ENCODE measurements around the gene PRDM16. TPM values are rescaled to one million over a fixed set of nuclear protein-coding genes. Genes with fewer than 3 reads are reported as not detected.

PRDM16 gene
- total RNA-seq, 1 experiment from 2014 or later = 0.17 TPM

- H3K56ac ChIP-seq (ENCODE audit: insufficient read length, low read depth, low read length) = no peak overlapping the region
- no peaks in the 10 kb centered on the region; the same call in 1 of the 2 replicates for H3K27me3 Mint-ChIP-seq (ENCODE audit: low read depth)
- peaks cover 0 to 20% of the 10 kb centered on the region in 2 experiments; a peak in 2 of 5 replicates for H3K9me3 Mint-ChIP-seq
- no peak overlapping the region for H2AK5ac ChIP-seq (ENCODE audit: insufficient read length, low read length)
- H2AFZ ChIP-seq (ENCODE audit: low read length) = no peak overlapping the region
- no peak overlapping the region for H3K4me2 ChIP-seq (ENCODE audit: insufficient read depth, insufficient read length, low read length)
- H3K23me2 ChIP-seq (ENCODE audit: insufficient read length, low read depth, low read length, poor library complexity, severe bottlenecking) = no peaks in the 10 kb centered on the region
- H3K4me1 ChIP-seq (ENCODE audit: insufficient read depth, low read length) = no peaks in the 10 kb centered on the region
- H3K18ac ChIP-seq (ENCODE audit: insufficient read length, low read depth, low read length) = no peak overlapping the region
- no peak overlapping the region for H4K8ac ChIP-seq (replicated peaks; ENCODE audit: insufficient read length, low read depth, low read length)
- H3K79me1 ChIP-seq (ENCODE audit: insufficient read depth, low read depth, low read length, poor library complexity, severe bottlenecking) = no peaks in the 10 kb centered on the region
- no CpG with 5 or more reads among the region's 32 CpGs for whole genome bisulfite sequencing (ENCODE audit: extremely low coverage, insufficient read length, low lambda C conversion rate)
- no peak overlapping the region for H2BK5ac ChIP-seq (ENCODE audit: insufficient read length, low read length)
- no peak overlapping the region for H3K9ac ChIP-seq (ENCODE audit: extremely low read depth, insufficient read length, low read length)
- no peak overlapping the region for H2BK20ac ChIP-seq (ENCODE audit: low read depth, low read length, poor library complexity, severe bottlenecking)
- no peak overlapping the region for H3K14ac ChIP-seq (ENCODE audit: insufficient read depth, low read length)
- H2BK15ac ChIP-seq (ENCODE audit: low read depth, low read length) = no peak overlapping the region
- peak; percentile 5 for DNase-seq
- peaks cover 19% of the 10 kb centered on the region for H3K9me3 ChIP-seq (ENCODE audit: control insufficient read depth, low read depth, low read length)
- H3K27ac ChIP-seq (ENCODE audit: insufficient read length, low read depth, low read length) = no peak overlapping the region
- no peak overlapping the region for H3T11ph ChIP-seq (ENCODE audit: low read length)
- no peak overlapping the region for H2BK120ac ChIP-seq (ENCODE audit: low read depth, low read length, poor library complexity, severe bottlenecking)
- TF ChIP-seq CTCF (conservative IDR thresholded peaks at IDR 0.05) = no peak
- no peak overlapping the region for H3K4ac ChIP-seq (ENCODE audit: low read depth, low read length)
- H3K27ac Mint-ChIP-seq = no peak overlapping the region
- H4K91ac ChIP-seq (ENCODE audit: insufficient read length, low read depth, low read length) = no peak overlapping the region
- no peaks in the 10 kb centered on the region for H3K79me2 ChIP-seq (ENCODE audit: insufficient read depth, low read length)
- no peak overlapping the region for H4K5ac ChIP-seq (ENCODE audit: insufficient read length, low read depth, low read length)
- H3K27me3 ChIP-seq (ENCODE audit: insufficient read depth, low read length) = no peaks in the 10 kb centered on the region
- H3K4me1 Mint-ChIP-seq = no peaks in the 10 kb centered on the region
- peaks cover 0 to 12% (median 0%) of the 10 kb centered on the region in 3 experiments; a peak in 2 of 7 replicates for H3K36me3 Mint-ChIP-seq (ENCODE audit: insufficient read depth in 1 of 3, low read depth in 3 of 3)
- no peak overlapping the region for H3K4me3 Mint-ChIP-seq
- no peak overlapping the region for H3K23ac ChIP-seq (ENCODE audit: insufficient read length, low read depth, low read length)
- H2BK12ac ChIP-seq (ENCODE audit: insufficient read length, low read depth, low read length) = no peak overlapping the region
- H4K20me1 ChIP-seq (ENCODE audit: control insufficient read depth, insufficient read depth, insufficient read length) = no peaks in the 10 kb centered on the region
These were observed 40.3 kb upstream of the PRDM16 start for GRCh38 chr1:3028531-3029282.

All from H9 (cell line).